Ureter (tissue), 1 donor: ENCODE measurements around the gene ACO1. TPM values are rescaled to one million over a fixed set of nuclear protein-coding genes. Genes with fewer than 3 reads are reported as not detected.

Experiments
- DNase-seq: peaks from one replicate; pipeline ENCODE4 v3.0.0-alpha.2; 2020; ENCODE audit warnings: low spot score
- total RNA-seq: library from RNA; stranded (reverse); gene quantifications from one replicate; pipeline ENCODE4 v1.2.4, GENCODE V29; 2023
- donor health status: DM: yes; HTN: yes; CAD: no.

ACO1 gene
- total RNA-seq, 1 donor from 2014 or later: 30.6 TPM

DNA sequence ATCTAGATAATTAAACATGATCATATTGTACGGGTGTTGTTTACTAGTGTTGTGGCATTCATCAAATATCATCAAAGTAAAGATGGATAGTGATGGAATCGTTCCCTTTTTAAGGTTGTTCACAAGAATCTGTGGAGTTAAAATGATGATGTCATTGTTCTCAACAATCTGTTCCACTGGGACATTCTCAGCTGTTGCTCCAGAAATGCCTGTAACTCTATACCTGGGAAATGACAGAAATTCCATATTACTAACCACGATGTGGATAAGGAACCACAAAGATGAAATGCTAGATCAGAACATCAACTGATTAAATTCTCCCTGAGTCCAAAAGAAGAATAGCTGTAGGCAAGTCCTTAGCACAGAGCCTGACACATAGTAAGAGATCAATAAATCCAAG lies 103.5 kb downstream of the ACO1 start:
- DNase-seq: no peak

DNA sequence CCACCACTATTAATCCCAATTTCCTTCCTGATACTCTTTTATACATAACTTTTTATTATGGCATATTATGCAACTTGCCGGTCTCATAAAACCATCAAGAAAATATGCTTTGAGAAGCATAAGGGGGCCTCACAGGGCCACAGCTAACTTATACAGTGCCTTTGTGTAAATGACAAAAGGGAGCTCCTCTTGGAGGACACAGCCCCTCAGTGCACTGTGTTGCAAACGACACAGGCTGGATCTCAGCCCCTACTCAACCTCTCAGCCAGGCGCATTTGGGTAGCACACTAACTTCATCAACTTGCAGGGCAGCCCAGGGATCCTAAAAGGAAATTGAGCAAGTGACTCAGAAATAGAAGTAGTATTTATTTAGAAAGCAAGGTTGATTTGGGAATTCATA lies 106.2 kb downstream of the ACO1 start:
- DNase-seq: no peak

DNA sequence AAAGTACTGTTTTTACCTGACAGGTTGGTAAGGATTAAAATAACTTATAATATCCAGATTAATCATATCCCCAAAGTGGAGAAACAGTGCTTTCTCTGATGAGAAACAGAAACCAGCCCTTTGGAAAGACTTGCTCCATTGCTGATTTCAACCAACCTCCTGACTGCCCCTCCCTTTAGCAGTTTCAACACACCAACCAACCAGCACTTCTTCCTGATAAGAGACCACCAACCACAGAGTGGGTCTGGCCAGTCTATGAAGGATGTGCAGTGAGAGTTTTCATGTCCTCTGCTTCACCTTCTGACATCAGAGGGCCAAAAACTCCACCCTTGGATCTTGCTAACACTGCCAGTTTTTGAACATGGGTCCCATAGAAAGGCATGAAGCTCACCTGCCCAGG lies 113.5 kb downstream of the ACO1 start:
- DNase-seq: no peak

DNA sequence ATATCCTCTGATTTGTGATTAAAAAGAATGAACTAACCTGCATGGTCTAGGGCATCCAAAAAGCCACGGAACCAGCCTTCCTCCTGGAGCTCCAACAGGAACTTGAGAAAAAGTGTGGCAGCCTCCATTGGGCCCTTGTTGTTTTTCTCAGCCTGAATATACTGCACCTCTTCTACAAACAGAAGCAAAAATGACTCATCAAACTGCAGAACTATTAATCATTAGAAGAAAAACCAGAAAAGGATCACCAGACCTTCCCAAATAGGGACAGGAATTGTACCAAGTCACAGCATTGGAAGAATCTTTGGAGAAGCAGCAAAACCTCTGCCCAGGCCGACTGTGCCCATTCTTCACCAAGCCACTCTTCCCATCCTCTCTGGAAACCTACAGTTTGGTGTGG lies 116.3 kb downstream of the ACO1 start:
- DNase-seq: no peak

DNA sequence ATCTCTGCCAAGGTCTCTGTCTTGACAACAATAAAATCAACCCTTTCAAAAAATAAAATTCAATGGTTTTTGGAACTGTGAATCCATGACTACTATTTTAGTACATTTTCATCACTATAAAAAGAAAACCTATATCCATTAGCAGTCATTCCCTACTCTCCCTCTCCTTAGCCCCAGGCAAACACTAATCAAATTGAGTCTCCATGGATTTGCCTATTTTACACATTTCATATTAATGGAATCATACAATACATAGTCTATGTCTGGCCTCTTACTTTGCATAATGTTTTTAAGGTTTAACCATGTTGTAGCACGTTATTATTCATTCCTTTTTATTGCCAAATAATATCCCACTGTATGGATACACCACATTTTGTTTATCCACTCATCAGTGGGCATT lies 117.4 kb downstream of the ACO1 start:
- DNase-seq: no peak

DNA sequence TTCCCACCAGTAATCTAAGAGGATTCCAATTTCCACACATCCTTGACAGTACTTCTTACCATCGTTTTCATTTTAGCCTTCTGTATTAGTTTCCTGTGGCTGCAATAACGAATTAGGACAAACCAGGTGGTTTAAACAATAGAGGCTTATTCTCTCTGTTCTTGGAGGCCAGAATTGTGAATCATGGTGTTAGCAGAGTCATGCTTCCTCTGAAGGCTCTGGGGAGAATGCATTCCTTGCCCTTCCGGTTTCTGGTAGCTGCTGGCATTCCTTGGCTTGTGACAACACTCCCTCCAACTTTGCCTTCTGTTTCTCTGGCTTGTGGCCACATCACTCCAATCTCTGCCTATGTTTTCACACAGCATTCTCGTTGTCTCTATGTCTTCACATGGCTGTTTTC lies 118.0 kb downstream of the ACO1 start:
- DNase-seq: no peak

DNA sequence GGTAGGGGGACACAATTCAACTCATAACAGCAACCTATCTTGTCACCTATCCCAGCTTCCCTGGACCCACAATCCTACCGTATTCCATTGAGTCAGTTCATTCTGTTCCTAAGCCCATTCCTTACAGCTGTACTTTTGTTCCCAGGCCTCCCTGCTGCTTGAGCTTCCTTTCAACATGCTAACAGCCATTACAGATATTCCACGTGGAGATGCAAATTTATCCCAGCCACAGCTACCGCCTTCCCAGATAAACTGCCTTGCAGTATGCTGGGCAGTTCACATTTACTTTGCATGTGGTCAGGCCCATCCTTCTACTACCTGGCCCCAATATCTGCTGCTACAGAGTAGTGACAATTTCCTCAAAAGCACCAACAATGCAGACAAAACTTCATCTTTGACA lies 118.6 kb downstream of the ACO1 start:
- DNase-seq: no peak

Other genes starting within 250 kb of the ACO1 start
- 10.0 TPM for gene RIGI, start 141.6 kb downstream of the ACO1 start, total RNA-seq
- gene SMIM27, start 167.7 kb downstream of the ACO1 start, total RNA-seq: 12.3 TPM
- 13.3 TPM for gene TOPORS, start 167.9 kb downstream of the ACO1 start, total RNA-seq
- gene NDUFB6, start 188.5 kb downstream of the ACO1 start, total RNA-seq: 30.5 TPM